Medulla oblongata (tissue), 1 donor: Measurements from ENCODE around the gene SIAH2.

ENCODE experiments used
- DNase-seq: peaks from one replicate; pipeline ENCODE4 v3.0.0-alpha.2; 2015; ENCODE audit errors: extremely low spot score

The SIAH2 gene

GRCh38 chr3:150733936-150734794 is 28.8 kb downstream of the SIAH2 start:
- DNase-seq, result no peak

- no peak for DNase-seq
Observed at GRCh38 chr3:150733373-150733935, 29.5 kb downstream of the SIAH2 start.

- no peak for DNase-seq
Observed at GRCh38 chr3:150729682-150730360, 33.1 kb downstream of the SIAH2 start.

DNA sequence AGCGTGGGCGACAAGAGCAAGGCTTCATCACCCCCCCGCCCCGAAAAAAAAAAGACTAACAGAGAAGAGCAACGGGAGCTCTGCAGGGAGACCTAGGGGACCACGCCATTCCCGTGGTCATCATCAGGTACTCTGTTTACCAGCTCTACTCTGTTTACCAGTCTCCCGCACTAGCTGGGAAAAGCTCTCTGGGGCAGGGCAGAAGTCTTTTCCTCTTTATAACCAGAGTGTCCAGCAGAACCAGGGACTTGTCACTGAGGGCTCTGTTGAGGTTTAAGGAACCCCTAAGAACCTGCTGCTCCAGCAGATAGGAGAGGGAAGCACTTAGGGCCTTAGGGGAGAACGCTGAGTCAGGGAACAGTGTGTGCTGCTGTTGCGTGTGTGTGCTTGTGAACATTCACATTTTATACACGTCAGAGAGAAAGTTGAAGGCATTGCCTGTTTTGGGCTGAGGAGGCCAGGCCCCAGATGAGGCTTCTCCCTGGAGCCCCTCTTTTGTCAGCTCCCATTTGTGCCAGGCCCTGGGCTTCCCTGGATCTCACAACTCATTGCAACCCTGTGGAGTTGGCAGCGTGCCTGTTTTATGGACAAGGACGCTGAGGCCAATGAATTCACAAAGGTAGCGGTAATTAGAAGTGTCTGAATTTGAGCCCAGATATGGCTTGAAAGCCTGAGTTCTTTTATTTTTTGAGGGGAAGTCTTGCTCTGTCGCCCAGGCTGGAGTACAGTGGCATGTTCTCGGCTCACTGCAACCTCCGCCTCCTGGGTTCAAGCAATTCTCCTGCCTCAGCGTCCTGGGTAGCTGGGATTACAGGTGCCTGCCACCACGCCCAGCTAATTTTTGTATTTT is 35.1 kb downstream of the SIAH2 start:
- no peak for DNase-seq

- no peak for DNase-seq
Observed at GRCh38 chr3:150725548-150725947, 37.4 kb downstream of the SIAH2 start.

DNA sequence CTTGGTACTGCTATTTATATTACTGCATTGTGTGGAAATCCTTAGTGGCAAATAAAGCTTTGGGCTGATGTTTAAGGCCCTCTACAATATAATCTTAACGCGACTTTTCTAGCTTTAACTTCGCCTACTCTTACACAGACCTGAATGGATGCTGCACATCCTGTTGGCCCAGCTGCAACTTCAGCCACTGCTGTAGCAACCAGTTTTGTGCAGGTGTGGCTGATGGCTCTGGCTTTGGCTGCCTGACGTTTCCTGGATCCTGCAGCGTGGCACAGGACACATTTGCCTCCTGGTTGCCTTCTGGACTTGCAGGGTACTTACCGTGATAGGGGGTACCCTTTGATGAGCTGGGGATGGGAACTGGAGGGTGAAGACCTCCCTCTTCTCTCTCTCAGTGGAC is 39.0 kb downstream of the SIAH2 start:
- DNase-seq, result no peak

- DNase-seq, result no peak
Observed at GRCh38 chr3:150722267-150722666, 40.7 kb downstream of the SIAH2 start.

DNA sequence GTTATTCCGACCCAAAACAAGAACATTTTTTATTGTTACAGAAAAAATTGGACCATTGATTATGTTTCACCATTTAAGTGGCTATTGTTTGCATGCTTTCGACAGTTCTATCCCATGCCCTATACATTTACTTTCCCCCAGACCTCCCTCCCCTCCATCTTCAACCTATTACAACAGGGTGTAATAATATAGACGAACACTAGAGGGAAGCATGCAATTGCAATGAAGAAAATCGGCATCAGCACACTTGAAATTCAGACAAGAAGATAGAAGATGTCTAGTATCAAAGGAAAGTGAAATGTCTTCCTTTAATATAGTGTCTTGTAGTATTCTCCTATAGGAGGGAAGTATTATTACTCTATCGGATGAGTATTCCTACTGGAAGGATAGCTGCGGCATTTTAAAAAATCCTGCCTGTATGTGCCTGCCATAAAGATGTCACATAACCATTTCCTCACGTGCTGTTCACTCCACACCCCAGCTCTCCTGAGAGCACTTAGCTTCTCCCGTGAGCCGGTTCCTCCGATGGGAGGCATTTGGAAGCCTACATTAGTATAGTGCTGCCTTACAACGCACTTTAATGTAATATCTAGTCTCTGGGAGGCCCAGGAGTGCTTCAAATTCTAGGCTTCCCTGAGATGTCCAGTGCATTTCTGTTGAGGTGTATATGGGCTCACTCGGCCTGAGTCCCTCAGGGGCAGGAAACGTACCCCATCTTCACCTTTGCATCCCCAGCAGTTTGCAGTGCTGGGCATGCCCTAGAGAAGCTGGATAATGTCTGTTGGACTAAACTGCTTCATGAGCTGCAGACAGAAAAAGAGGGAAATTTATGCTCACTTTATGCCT is 41.5 kb downstream of the SIAH2 start:
- DNase-seq, result peak; percentile 84

DNA sequence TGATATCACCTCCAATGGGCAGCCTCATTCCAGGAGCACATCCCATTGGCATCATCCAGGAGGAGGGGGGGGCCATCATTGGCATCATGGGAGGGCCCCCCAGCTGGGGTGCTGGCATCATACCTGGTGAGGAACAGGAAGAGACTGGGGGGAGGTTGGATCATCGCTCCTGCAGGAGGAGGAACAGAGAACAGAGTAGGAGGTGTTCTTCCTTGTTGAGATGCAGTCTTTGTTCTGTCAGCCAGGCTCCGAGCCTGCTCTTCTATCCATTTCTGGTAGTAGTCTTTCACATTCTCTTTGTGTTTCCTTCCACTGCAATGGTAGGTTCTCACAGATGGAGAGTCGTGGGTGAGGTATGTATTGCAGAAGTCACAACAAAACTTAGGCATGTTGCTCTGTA is 42.5 kb downstream of the SIAH2 start:
- no peak for DNase-seq

DNA sequence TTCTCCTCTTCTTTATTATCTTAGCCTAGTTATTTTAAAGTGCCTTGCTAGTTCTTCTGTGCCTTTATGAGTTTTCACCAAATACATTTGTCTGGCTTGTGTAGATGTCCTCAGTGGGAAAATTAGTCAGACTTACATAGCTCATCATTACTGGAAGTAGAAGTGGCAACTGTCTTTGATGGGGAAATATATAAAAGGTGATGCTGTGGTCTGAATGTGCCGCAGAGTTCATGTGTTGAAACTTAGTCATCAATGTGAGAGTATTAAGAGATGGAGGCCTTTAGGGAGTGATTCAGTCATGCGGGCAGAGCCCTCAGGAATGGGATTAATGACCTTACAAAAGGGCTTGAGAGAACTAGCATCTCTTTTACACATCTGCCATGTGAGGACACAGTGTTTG is 52.9 kb downstream of the SIAH2 start:
- DNase-seq, result no peak

DNA sequence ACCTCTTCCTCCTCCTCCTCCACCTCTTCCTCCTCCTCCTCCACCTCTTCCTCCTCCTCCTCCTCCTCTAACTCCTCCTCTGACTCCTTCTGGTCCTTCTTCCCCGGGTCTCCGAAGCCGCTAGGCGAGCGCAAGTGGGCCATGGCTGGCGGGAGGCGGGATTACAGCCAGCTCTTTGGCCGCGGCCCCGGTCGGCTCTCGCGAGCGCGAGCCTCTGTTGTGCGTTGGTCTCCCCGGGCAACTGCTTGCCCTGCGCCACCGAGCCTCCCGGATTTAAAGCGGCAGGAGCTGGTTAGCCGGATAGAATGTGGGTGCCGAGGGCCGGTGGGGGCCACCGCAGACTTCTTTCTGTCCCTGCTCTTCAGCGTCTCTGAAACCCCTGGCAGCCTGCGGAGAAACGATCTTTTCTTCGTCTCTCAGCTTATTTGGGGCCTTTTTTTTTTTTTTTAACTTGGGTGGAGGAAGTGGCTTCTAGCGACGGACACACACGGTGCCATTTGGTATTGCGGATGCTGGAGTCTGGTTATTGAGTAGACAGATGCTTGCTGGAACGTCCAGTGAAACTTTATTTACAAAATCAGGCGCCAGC is 59.1 kb downstream of the SIAH2 start, which contains the start of gene ERICH6:
ERICH6 (minus strand) TSS at position 165 of the 589 bp plus-strand sequence; CDS start at position 143, 22 bp downstream.
- DNase-seq, result peak; percentile 91

DNA sequence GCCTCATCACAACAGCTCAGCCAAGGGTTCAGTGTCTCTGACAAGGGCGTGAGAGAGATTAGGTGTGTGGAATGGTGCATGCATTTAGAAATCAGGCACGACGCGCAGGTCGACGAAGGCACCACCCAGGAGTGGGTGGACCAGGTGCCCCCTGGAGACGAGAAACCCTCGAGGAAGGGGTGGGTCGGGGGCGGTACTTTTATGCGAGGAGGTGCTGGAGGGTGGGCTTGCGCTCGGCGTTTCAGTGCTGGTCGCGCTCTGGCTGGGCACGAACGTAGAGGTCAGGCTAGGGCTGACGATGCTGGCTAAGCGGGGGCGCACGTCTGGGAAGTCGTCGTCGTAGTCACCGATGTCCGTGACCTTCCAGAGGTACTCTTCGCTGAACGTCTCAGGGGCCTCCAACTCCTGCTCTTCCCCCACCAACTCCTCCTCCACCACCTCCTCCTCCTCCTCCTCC is 59.6 kb downstream of the SIAH2 start:
- no peak for DNase-seq

DNA sequence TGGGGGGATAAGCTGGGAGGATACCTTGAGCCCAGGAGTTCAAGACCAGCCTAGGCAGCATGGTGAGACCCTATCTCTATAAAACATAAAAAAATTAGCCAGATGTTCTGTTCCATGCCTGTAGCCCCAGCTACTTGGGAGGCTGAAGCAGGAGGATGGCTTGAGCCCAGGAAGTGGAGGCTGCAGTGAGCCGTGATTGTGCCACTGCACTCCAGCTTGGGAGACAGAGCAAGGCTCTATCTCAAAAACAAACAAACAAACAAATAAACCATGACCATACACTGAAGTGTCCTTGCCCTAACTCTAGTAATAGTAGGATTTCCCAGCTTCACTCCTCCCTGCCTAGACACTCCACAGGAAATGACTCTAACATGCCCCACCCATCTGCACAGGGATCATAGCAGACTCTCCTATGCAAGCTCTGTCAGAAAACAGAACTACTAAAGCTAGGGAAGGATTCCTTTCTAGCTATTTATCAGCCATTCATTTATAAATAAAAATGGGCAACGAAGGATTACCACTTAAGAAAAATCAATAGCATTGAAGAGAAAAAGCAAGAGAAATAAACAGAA is 63.8 kb downstream of the SIAH2 start:
- DNase-seq, result no peak

- no peak for DNase-seq
Observed at GRCh38 chr3:150697646-150698045, 65.3 kb downstream of the SIAH2 start.

GRCh38 chr3:150691414-150692040 is 71.4 kb downstream of the SIAH2 start:
- DNase-seq, result no peak
